ENCODE data around the gene LRRC8B. TPM values are rescaled to one million over a fixed set of nuclear protein-coding genes. Genes with fewer than 3 reads are reported as not detected.

The LRRC8B gene
- total RNA-seq, 1 experiment from 2014 or later = 9.7 TPM

- no peaks in the 10 kb centered on the region for H3K27me3 Mint-ChIP-seq (ENCODE audit: insufficient read depth, unreplicated experiment)
- CTCF ChIA-PET = interaction anchor here (0.6 to 7.5 kb wide), 9 partner anchors 10 to 283 kb away, joined by 3 to 93 read pairs (median 4); no protein-coding TSS in a partner anchor
- intact Hi-C loops (cut with micrococcal nuclease) = loop anchor here (1.0 to 10.0 kb wide), 3 partner anchors 129 to 353 kb away; no protein-coding TSS in a partner anchor
- H3K27ac Mint-ChIP-seq (ENCODE audit: low read depth, unreplicated experiment) = peak overlapping the region; percentile 57
- H3K4me3 Mint-ChIP-seq (ENCODE audit: unreplicated experiment) = peak overlapping the region; percentile 85
- H3K4me1 Mint-ChIP-seq (ENCODE audit: insufficient read depth, unreplicated experiment) = peaks cover 24% of the 10 kb centered on the region
- no peaks in the 10 kb centered on the region for H3K36me3 Mint-ChIP-seq (ENCODE audit: insufficient read depth, unreplicated experiment)
- BruUV-seq (replicated peaks) = TSS peak; percentile 32
- peak; percentile 49 for DNase-seq (ENCODE audit: unreplicated experiment)
- no peaks in the 10 kb centered on the region for H3K9me3 Mint-ChIP-seq (ENCODE audit: unreplicated experiment)
- TF ChIP-seq, protein P1, sequence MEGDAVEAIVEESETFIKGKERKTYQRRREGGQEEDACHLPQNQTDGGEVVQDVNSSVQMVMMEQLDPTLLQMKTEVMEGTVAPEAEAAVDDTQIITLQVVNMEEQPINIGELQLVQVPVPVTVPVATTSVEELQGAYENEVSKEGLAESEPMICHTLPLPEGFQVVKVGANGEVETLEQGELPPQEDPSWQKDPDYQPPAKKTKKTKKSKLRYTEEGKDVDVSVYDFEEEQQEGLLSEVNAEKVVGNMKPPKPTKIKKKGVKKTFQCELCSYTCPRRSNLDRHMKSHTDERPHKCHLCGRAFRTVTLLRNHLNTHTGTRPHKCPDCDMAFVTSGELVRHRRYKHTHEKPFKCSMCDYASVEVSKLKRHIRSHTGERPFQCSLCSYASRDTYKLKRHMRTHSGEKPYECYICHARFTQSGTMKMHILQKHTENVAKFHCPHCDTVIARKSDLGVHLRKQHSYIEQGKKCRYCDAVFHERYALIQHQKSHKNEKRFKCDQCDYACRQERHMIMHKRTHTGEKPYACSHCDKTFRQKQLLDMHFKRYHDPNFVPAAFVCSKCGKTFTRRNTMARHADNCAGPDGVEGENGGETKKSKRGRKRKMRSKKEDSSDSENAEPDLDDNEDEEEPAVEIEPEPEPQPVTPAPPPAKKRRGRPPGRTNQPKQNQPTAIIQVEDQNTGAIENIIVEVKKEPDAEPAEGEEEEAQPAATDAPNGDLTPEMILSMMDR (IDR thresholded peaks at IDR 0.05; ENCODE audit: unreplicated experiment) = no peak
- POLR2A ChIA-PET = interaction anchor here (0.6 to 2.0 kb wide), 4 partner anchors 9 to 61 kb away, joined by 3 to 4 read pairs (median 3); no protein-coding TSS in a partner anchor
Measured at GRCh38 chr1:89633800-89634625, 109.4 kb downstream of the LRRC8B start.

DNA sequence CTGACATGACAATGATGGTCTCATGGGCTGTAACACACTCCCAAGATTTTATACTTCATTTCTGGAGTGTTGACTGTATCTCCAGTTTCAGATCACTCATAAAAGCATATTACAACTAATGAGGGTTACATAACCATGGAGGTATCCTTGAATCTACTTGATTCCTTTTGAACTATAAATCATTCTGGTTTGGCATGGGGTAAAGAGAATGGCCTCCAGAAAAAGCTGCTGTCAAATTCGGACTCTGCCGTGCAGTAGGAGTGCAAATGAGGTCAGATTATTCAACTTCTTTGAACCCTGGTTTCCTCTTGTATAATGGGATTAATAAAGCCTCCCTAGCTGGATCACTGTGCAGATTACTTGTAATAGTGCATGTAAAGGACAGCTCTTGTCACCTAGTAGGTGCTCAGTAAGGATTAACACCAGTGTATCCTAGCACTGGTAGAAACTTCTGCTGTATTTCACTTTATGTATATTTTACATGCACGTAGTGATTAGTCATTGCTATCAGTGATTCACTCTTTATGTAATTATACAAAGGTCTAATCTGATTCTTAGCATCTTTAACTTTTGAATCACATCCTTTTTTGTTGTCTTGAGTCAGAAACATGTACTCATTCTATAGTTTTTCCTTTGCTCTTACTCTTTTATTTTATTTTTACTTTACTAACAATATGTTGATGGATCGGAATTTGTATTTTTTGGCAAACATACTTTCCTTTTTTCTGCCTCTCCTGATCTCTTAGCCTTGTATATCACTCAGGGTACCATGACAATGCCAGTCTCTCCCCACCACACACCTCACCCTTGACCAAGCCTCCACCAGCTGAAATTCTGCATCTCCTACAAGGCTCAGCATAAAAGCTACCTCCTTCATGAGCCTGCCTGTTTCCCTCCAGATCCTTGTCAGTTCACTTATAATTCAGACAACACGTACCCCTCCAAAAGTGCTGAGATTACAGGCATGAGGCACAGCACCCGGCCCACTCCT, 111.5 kb downstream of the LRRC8B start:
- no peaks in the 10 kb centered on the region for H3K27me3 Mint-ChIP-seq (ENCODE audit: insufficient read depth, unreplicated experiment)
- POLR2A ChIA-PET = interaction anchor here (0.8 to 1.8 kb wide), 6 partner anchors 10 to 349 kb away, joined by 3 read pairs; no protein-coding TSS in a partner anchor
- TSS peak; percentile 77 for BruUV-seq (replicated peaks)

DNA sequence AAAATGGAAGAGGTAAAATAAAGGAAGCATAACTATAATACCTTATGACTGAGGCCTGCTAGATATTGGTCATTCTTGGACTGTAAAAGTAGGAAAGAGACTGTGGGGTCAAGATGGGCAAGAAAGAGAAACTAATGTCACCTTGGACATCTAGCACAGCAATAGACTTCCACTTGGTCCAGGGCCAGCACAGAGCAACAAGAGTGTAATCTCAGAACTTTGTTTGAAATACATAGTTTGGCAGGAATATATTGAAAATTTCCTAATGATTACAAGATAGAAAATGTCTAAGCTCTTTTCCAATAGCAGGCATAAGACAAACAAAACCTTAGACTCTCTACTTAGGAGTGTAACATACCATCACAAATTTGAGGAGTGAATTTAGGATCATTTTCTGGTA, 112.9 kb downstream of the LRRC8B start:
- CTCF ChIA-PET = interaction anchor here (0.8 to 1.4 kb wide), 4 partner anchors 16 to 125 kb away, joined by 3 to 7 read pairs (median 4); no protein-coding TSS in a partner anchor
- DNase-seq (ENCODE audit: unreplicated experiment) = no peak
- peak overlapping the region; percentile 61 for H3K27ac Mint-ChIP-seq (ENCODE audit: low read depth, unreplicated experiment)
- TF ChIP-seq, protein P1 (IDR thresholded peaks at IDR 0.05; ENCODE audit: unreplicated experiment) = no peak
- H3K36me3 Mint-ChIP-seq (ENCODE audit: insufficient read depth, unreplicated experiment) = no peaks in the 10 kb centered on the region
- H3K4me3 Mint-ChIP-seq (ENCODE audit: unreplicated experiment) = no peak overlapping the region
- no peaks in the 10 kb centered on the region for H3K9me3 Mint-ChIP-seq (ENCODE audit: unreplicated experiment)
- intact Hi-C loops (cut with micrococcal nuclease) = loop anchor here (10.0 kb wide), 1 partner anchor 317 kb away; no protein-coding TSS in a partner anchor
- H3K4me1 Mint-ChIP-seq (ENCODE audit: insufficient read depth, unreplicated experiment) = peaks cover 24% of the 10 kb centered on the region
- BruUV-seq (replicated peaks) = no TSS peak
- POLR2A ChIA-PET = interaction anchor here (0.9 to 1.5 kb wide), 3 partner anchors 10 to 39 kb away, joined by 3 read pairs; no protein-coding TSS in a partner anchor
- no peaks in the 10 kb centered on the region for H3K27me3 Mint-ChIP-seq (ENCODE audit: insufficient read depth, unreplicated experiment)

More for the DNA sequence above, 111.5 kb downstream of the LRRC8B start:
- DNase-seq (ENCODE audit: unreplicated experiment) = peak; percentile 44
- Mint-ChIP-seq H3K27ac (ENCODE audit: low read depth, unreplicated experiment) (peak overlapping the region; percentile 61), H3K4me1 (ENCODE audit: insufficient read depth, unreplicated experiment) (peaks cover 24% of the 10 kb centered on the region), H3K9me3 (ENCODE audit: unreplicated experiment) (no peaks in the 10 kb centered on the region), H3K4me3 (ENCODE audit: unreplicated experiment) (no peak overlapping the region), H3K36me3 (ENCODE audit: insufficient read depth, unreplicated experiment) (no peaks in the 10 kb centered on the region)
- TF ChIP-seq, protein P1 (IDR thresholded peaks at IDR 0.05; ENCODE audit: unreplicated experiment) = no peak
- CTCF ChIA-PET = interaction anchor here (0.5 to 7.5 kb wide), 8 partner anchors 14 to 616 kb away, joined by 3 to 93 read pairs (median 4); no protein-coding TSS in a partner anchor
- intact Hi-C loops (cut with micrococcal nuclease) = loop anchor here (10.0 kb wide), 1 partner anchor 319 kb away; no protein-coding TSS in a partner anchor

All from MCF 10A (cell line).